ENCODE data around the gene NUBPL.
"Not testable (repeated sequence)": the region's sequence is repeated elsewhere in the genome, so short reads cannot be mapped to it uniquely, and the experiment has no call there.

NUBPL gene

GRCh38 chr14:31705731-31706130 lies 144.5 kb downstream of the NUBPL start:
- TF ChIP-seq CTCF (IDR thresholded peaks at IDR 0.05; ENCODE audit: low read depth, low read length), result no peak
- Histone ChIP-seq H3K27ac (no peak overlapping the region), H3K9me3 (ENCODE audit: severe bottlenecking) (no peaks in the 10 kb centered on the region), H3K4me3 (ENCODE audit: low read depth, low read length) (no peak overlapping the region), H3K36me3 (no peaks in the 10 kb centered on the region), H3K27me3 (ENCODE audit: insufficient read depth, low read depth, severe bottlenecking) (no peaks in the 10 kb centered on the region)
- DNase-seq, result no peak

GRCh38 chr14:31708661-31709060 lies 147.5 kb downstream of the NUBPL start:
- H3K27me3 ChIP-seq (ENCODE audit: insufficient read depth, low read depth, severe bottlenecking); H3K27ac ChIP-seq; H3K36me3 ChIP-seq; H3K4me3 ChIP-seq (ENCODE audit: low read depth, low read length); H3K9me3 ChIP-seq (ENCODE audit: severe bottlenecking); DNase-seq: not testable (repeated sequence)

- no peaks in the 10 kb centered on the region for H3K9me3 ChIP-seq (ENCODE audit: severe bottlenecking)
- no peak overlapping the region for H3K4me3 ChIP-seq (ENCODE audit: low read depth, low read length)
- TF ChIP-seq CTCF (IDR thresholded peaks at IDR 0.05; ENCODE audit: low read depth, low read length), result no peak
- H3K27ac ChIP-seq, result no peak overlapping the region
- DNase-seq, result no peak
- no peaks in the 10 kb centered on the region for H3K36me3 ChIP-seq
- no peaks in the 10 kb centered on the region for H3K27me3 ChIP-seq (ENCODE audit: insufficient read depth, low read depth, severe bottlenecking)
Observed at GRCh38 chr14:31712244-31713127, 151.3 kb downstream of the NUBPL start.

GRCh38 chr14:31716208-31716607 lies 155.0 kb downstream of the NUBPL start:
- no peaks in the 10 kb centered on the region for H3K36me3 ChIP-seq
- DNase-seq, result no peak
- no peak for TF ChIP-seq CTCF (IDR thresholded peaks at IDR 0.05; ENCODE audit: low read depth, low read length)
- H3K27me3 ChIP-seq (ENCODE audit: insufficient read depth, low read depth, severe bottlenecking), result no peaks in the 10 kb centered on the region
- no peak overlapping the region for H3K4me3 ChIP-seq (ENCODE audit: low read depth, low read length)
- H3K27ac ChIP-seq, result no peak overlapping the region
- no peaks in the 10 kb centered on the region for H3K9me3 ChIP-seq (ENCODE audit: severe bottlenecking)

GRCh38 chr14:31717294-31718085 lies 156.3 kb downstream of the NUBPL start:
- Histone ChIP-seq H3K9me3 (ENCODE audit: severe bottlenecking) (no peaks in the 10 kb centered on the region), H3K4me3 (ENCODE audit: low read depth, low read length) (no peak overlapping the region), H3K27ac (no peak overlapping the region), H3K36me3 (no peaks in the 10 kb centered on the region), H3K27me3 (ENCODE audit: insufficient read depth, low read depth, severe bottlenecking) (no peaks in the 10 kb centered on the region)
- TF ChIP-seq CTCF (IDR thresholded peaks at IDR 0.05; ENCODE audit: low read depth, low read length), result no peak
- no peak for DNase-seq

- H3K27ac ChIP-seq, result no peak overlapping the region
- no peak overlapping the region for H3K4me3 ChIP-seq (ENCODE audit: low read depth, low read length)
- no peak for TF ChIP-seq CTCF (IDR thresholded peaks at IDR 0.05; ENCODE audit: low read depth, low read length)
- no peaks in the 10 kb centered on the region for H3K36me3 ChIP-seq
- no peak for DNase-seq
- H3K9me3 ChIP-seq (ENCODE audit: severe bottlenecking), result no peaks in the 10 kb centered on the region
- H3K27me3 ChIP-seq (ENCODE audit: insufficient read depth, low read depth, severe bottlenecking), result no peaks in the 10 kb centered on the region
Observed at GRCh38 chr14:31718585-31718984, 157.4 kb downstream of the NUBPL start.
